A549 (cell line): Measurements from ENCODE around the gene CA9. TPM values are rescaled to one million over a fixed set of nuclear protein-coding genes. Genes with fewer than 3 reads are reported as not detected.

Experiments used
- ATAC-seq, 2 experiments: fragments of 200-7000 bp in 1 of 2; fragments of >200 bp in 1 of 2; cut with Nextera tagmentation in 1 of 2; cut with Tn5 transposase in 1 of 2; 3 replicates each; pipeline versions ENCODE4 v1.8.0 to v1.9.1; 2018 to 2020; ENCODE audit warnings: mild to moderate bottlenecking in 1 of 2, moderate library complexity in 1 of 2
- CTCF ChIA-PET: fragments of 300-600 bp; sonication (Branson Sonifier 250); formaldehyde crosslinking; extraction: SDS; loops from one replicate; lab custom pipeline; 2021; ENCODE audit warnings: antibody characterized with exemption, inconsistent platforms; lab: Yijun Ruan, JAX
- POLR2A ChIA-PET: fragments of 350-600 bp; formaldehyde crosslinking; extraction: SDS; loops from one replicate; lab custom pipeline; 2021; ENCODE audit warnings: antibody characterized with exemption, inconsistent platforms; lab: Yijun Ruan, JAX
- DNase-seq, 2 experiments: peaks; one replicate each; pipeline versions ENCODE4 v3.0.0 to v3.0.0-alpha.2; 2011 to 2016; ENCODE audit warnings: low read depth in 1 of 2, low spot score in 1 of 2
- FAIRE-seq: peaks from 2 replicates; lab custom pipeline; 2011; peaks lifted over from hg19 to GRCh38; lab: Jason Lieb, UNC
- H3K27ac ChIP-seq, 2 experiments: fragments of >200 bp; sonication (Bioruptor Twin); formaldehyde crosslinking; 3 replicates each; pipeline ENCODE4 v1.5.1; 2016 to 2017
- H3K4me1 ChIP-seq: fragments of >200 bp; sonication (Bioruptor Twin); formaldehyde crosslinking; 3 replicates; pipeline ENCODE4 v1.6.1; 2016
- H3K4me2 ChIP-seq: fragments of >200 bp; sonication (Bioruptor Twin); formaldehyde crosslinking; 3 replicates; pipeline ENCODE4 v1.6.1; 2016
- H3K4me3 ChIP-seq: fragments of >200 bp; sonication (Bioruptor Twin); formaldehyde crosslinking; 3 replicates; pipeline ENCODE4 v1.5.1; 2016
- H3K9me3 ChIP-seq: fragments of >200 bp; sonication (Bioruptor Twin); formaldehyde crosslinking; 3 replicates; pipeline ENCODE4 v1.6.1; 2016
- ATOH8 ChIP-seq: fragments of 250-450 bp; sonication (Bioruptor Pico); IDR thresholded peaks from 2 replicates; pipeline ENCODE4 v1.5.0; 2020; ENCODE audit warnings: low read depth, mild to moderate bottlenecking, moderate library complexity
- BCL3 ChIP-seq: fragments of >200 bp; sonication (Bioruptor Twin); formaldehyde crosslinking; IDR thresholded peaks from 3 replicates; pipeline ENCODE4 v1.6.1; 2016
- BHLHE40 ChIP-seq: IDR thresholded peaks from 2 replicates; pipeline ENCODE4 v1.6.1; 2012; ENCODE audit warnings: low read depth, low read length, inconsistent platforms
- CEBPB ChIP-seq, 2 experiments: fragments of >200 bp in 1 of 2; sonication (Bioruptor Twin) in 1 of 2; formaldehyde crosslinking in 1 of 2; IDR thresholded peaks; 2 replicates each; pipeline ENCODE4 v1.6.1; 2012 to 2016
- ESRRA ChIP-seq: fragments of 150-350 bp; IDR thresholded peaks from 2 replicates; pipeline ENCODE4 v1.6.1; 2014; ENCODE audit warnings: mild to moderate bottlenecking, low read length, borderline replicate concordance
- JUNB ChIP-seq: fragments of >200 bp; sonication (Bioruptor Twin); formaldehyde crosslinking; IDR thresholded peaks from 2 replicates; pipeline ENCODE4 v1.6.1; 2016
- NPAS2 ChIP-seq: fragments of 250-450 bp; sonication (Bioruptor Pico); IDR thresholded peaks from 2 replicates; pipeline ENCODE4 v1.8.0; 2022; ENCODE audit warnings: mild to moderate bottlenecking, moderate library complexity, borderline replicate concordance
- RAD21 ChIP-seq, 2 experiments: fragments of >200 bp in 1 of 2; sonication (Bioruptor Twin) in 1 of 2; formaldehyde crosslinking in 1 of 2; IDR thresholded peaks in 1 of 2; conservative IDR thresholded peaks in 1 of 2; 2 replicates in 1 of 2; 3 replicates in 1 of 2; pipeline ENCODE4 v1.6.1; 2012 to 2018; ENCODE audit warnings: inconsistent platforms in 1 of 2
- ZC3H11A ChIP-seq: fragments of 450-650 bp; IDR thresholded peaks from 2 replicates; pipeline ENCODE4 v1.6.1; 2014; ENCODE audit warnings: antibody characterized with exemption, mild to moderate bottlenecking
- ZFP36 ChIP-seq: fragments of 450-650 bp; IDR thresholded peaks from 2 replicates; pipeline ENCODE4 v1.6.1; 2014; ENCODE audit warnings: borderline replicate concordance; ENCODE audit not compliant: partially characterized antibody
- ZNF302 ChIP-seq: fragments of 250-450 bp; sonication (Bioruptor Pico); IDR thresholded peaks from 2 replicates; pipeline ENCODE4 v1.9.0; 2021; ENCODE audit warnings: inconsistent platforms, mild to moderate bottlenecking, moderate library complexity
- WGBS: methylation state at CpG from one replicate; pipeline ENCODE4 v1.1.6; 2017; ENCODE audit errors: missing lambda C conversion rate; 5-methylcytosine and 5-hydroxymethylcytosine counted together
- polyA plus RNA-seq, 4 experiments: library from polyadenylated mRNA; depleted of rRNA in 3 of 4; stranded (reverse); fragments of >200 nt; fragmentation: RNase III in 1 of 4; extraction: RNeasy Plus Mini Kit Qiagen cat#74134 plus additional on column Dnase treatment in 1 of 4; gene quantifications; 2 replicates in 3 of 4; 3 replicates in 1 of 4; pipeline ENCODE4 v1.2.3, GENCODE V29; 2011 to 2017
- TF ChIP-seq, protein P1 (sequence below): fragments of 200-600 bp; sonication (generic); IDR thresholded peaks from 2 replicates; pipeline ENCODE4 v1.6.1; 2016; ENCODE audit warnings: antibody characterized with exemption, mild to moderate bottlenecking, moderate library complexity
- TF ChIP-seq, protein P2 (sequence below): IDR thresholded peaks from 2 replicates; pipeline ENCODE4 v1.6.1; 2012

The CA9 gene
- polyA plus RNA-seq, 2 of the 4 experiments (the other 2 are of a cell fraction), result 4.5 to 16.3 TPM

GRCh38 chr9:35679091-35679490 lies 5.4 kb downstream of the CA9 start:
- H3K4me2 ChIP-seq, result no peak overlapping the region
- H3K4me3 ChIP-seq, result no peak overlapping the region
- FAIRE-seq (no peak), DNase-seq (no peak), ATAC-seq (no peak)
- TF ChIP-seq NPAS2 (CRISPR knock-in tag) (no peak), ATOH8 (no peak), ESRRA (no peak), JUNB (no peak), ZC3H11A (no peak), ZFP36 (no peak), ZNF302 (CRISPR knock-in tag) (no peak), BCL3 (no peak)
- TF ChIP-seq, protein P1, sequence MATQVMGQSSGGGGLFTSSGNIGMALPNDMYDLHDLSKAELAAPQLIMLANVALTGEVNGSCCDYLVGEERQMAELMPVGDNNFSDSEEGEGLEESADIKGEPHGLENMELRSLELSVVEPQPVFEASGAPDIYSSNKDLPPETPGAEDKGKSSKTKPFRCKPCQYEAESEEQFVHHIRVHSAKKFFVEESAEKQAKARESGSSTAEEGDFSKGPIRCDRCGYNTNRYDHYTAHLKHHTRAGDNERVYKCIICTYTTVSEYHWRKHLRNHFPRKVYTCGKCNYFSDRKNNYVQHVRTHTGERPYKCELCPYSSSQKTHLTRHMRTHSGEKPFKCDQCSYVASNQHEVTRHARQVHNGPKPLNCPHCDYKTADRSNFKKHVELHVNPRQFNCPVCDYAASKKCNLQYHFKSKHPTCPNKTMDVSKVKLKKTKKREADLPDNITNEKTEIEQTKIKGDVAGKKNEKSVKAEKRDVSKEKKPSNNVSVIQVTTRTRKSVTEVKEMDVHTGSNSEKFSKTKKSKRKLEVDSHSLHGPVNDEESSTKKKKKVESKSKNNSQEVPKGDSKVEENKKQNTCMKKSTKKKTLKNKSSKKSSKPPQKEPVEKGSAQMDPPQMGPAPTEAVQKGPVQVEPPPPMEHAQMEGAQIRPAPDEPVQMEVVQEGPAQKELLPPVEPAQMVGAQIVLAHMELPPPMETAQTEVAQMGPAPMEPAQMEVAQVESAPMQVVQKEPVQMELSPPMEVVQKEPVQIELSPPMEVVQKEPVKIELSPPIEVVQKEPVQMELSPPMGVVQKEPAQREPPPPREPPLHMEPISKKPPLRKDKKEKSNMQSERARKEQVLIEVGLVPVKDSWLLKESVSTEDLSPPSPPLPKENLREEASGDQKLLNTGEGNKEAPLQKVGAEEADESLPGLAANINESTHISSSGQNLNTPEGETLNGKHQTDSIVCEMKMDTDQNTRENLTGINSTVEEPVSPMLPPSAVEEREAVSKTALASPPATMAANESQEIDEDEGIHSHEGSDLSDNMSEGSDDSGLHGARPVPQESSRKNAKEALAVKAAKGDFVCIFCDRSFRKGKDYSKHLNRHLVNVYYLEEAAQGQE, result no peak
- TF ChIP-seq, protein P2, sequence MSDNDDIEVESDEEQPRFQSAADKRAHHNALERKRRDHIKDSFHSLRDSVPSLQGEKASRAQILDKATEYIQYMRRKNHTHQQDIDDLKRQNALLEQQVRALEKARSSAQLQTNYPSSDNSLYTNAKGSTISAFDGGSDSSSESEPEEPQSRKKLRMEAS, result no peak
- no peaks in the 10 kb centered on the region for H3K9me3 ChIP-seq
- ChIA-PET POLR2A (no interaction called here), CTCF (interaction anchor here (1.0 to 12.6 kb wide), 8 partner anchors 9 to 53 kb away, joined by 3 to 131 read pairs (median 6); partner anchors contain the start of genes ARHGEF39, CCDC107, CREB3 and RMRP)
- peaks cover 19% of the 10 kb centered on the region for H3K4me1 ChIP-seq
- no peak overlapping the region for H3K27ac ChIP-seq
- 92% methylated on average over 5 of the region's 5 CpGs for WGBS

- CTCF ChIA-PET, result interaction anchor here (0.8 to 12.6 kb wide), 10 partner anchors 9 to 190 kb away, joined by 3 to 131 read pairs (median 6); partner anchors contain the start of genes ARHGEF39, CCDC107, CREB3 and RMRP
- FAIRE-seq (no peak), ATAC-seq (peak in 1 of 2 experiments; percentile 25; a peak in 4 of 6 replicates), DNase-seq (no peak)
- Histone ChIP-seq H3K9me3 (no peaks in the 10 kb centered on the region), H3K27ac (no peak overlapping the region), H3K4me3 (no peak overlapping the region), H3K4me1 (peaks cover 14% of the 10 kb centered on the region; the same call in 2 of the 3 replicates), H3K4me2 (no peak overlapping the region)
- WGBS, result 88% methylated on average over 8 of the region's 8 CpGs
- POLR2A ChIA-PET, result interaction anchor here (1.6 to 2.2 kb wide), 2 partner anchors 11 to 52 kb away, joined by 4 to 9 read pairs; partner anchors contain the start of genes CREB3 and TLN1
- TF ChIP-seq ATOH8 (no peak), RAD21 (conservative IDR thresholded peaks at IDR 0.05 in 1 of 2, IDR thresholded peaks at IDR 0.05 in 1 of 2) (no peak), BHLHE40 (no peak), CEBPB (IDR thresholded peaks at IDR 0.05) (no peak)
Measured at GRCh38 chr9:35679766-35680330, 6.1 kb downstream of the CA9 start.
